ENCODE results near the gene EGFR. TPM values are rescaled to one million over a fixed set of nuclear protein-coding genes. Genes with fewer than 3 reads are reported as not detected.

The EGFR gene
- total and polyA plus RNA-seq, 2 experiments from 2014 or later: 21.6 to 51.0 TPM

DNA sequence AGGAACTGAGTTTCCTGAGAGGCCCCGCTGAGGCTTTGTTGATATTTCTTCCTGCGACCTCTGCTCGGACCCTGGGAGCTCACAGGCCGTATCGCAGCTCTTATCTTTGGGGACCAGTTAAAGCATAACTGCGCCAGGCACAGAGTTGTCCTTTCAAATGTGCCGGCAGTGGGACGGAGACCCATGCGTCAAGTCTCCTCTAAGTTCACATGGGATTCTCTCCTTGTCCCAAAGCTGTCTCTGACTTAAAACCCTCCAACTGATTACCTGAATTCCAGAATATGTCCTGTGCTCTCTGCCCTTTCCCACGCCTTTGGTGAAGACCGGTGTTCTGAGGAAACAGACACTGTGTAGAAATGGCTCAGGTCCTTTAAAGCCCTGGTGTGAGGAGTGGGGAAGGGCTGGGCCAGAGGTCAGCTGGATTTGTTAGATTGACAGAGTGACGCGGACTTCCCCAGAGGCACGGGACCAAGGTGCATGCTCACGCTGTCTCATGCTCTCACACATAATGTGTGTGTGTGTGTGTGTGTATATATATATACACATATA is 169.8 kb downstream of the EGFR start:
- Histone ChIP-seq H3K9me2 (replicated peaks; ENCODE audit: insufficient read depth) (no peaks in the 10 kb centered on the region), H3K27ac (peak overlapping the region; percentile 97), H3K79me2 (peaks cover 2% of the 10 kb centered on the region), H3K4me3 (no peak overlapping the region), H3K36me3 (replicated peaks; ENCODE audit: insufficient read depth, low read depth) (no peaks in the 10 kb centered on the region), H3K4me1 (ENCODE audit: insufficient read depth) (peaks cover 44% of the 10 kb centered on the region), H3K4me2 (peak overlapping the region; percentile 59), H3K27me3 (no peaks in the 10 kb centered on the region), H2AFZ (no peak overlapping the region), H4K20me1 (ENCODE audit: insufficient read depth, poor library complexity, severe bottlenecking) (no peaks in the 10 kb centered on the region), H3K9me3 (ENCODE audit: low read depth) (no peaks in the 10 kb centered on the region)
- DNase-seq (ENCODE audit: low spot score): peak; percentile 83
- TF ChIP-seq EZH2phosphoT487 (IDR thresholded peaks at IDR 0.05; ENCODE audit: low read depth, severe bottlenecking, unreplicated experiment): no peak
- TF ChIP-seq, protein P1, sequence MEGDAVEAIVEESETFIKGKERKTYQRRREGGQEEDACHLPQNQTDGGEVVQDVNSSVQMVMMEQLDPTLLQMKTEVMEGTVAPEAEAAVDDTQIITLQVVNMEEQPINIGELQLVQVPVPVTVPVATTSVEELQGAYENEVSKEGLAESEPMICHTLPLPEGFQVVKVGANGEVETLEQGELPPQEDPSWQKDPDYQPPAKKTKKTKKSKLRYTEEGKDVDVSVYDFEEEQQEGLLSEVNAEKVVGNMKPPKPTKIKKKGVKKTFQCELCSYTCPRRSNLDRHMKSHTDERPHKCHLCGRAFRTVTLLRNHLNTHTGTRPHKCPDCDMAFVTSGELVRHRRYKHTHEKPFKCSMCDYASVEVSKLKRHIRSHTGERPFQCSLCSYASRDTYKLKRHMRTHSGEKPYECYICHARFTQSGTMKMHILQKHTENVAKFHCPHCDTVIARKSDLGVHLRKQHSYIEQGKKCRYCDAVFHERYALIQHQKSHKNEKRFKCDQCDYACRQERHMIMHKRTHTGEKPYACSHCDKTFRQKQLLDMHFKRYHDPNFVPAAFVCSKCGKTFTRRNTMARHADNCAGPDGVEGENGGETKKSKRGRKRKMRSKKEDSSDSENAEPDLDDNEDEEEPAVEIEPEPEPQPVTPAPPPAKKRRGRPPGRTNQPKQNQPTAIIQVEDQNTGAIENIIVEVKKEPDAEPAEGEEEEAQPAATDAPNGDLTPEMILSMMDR (IDR thresholded peaks at IDR 0.05; ENCODE audit: poor library complexity): no peak
- no peak for TF ChIP-seq EZH2 (IDR thresholded peaks at IDR 0.05; ENCODE audit: borderline replicate concordance)
- 39% methylated on average over 15 of the region's 15 CpGs for WGBS (ENCODE audit: low lambda C conversion rate, missing lambda C conversion rate)

DNA sequence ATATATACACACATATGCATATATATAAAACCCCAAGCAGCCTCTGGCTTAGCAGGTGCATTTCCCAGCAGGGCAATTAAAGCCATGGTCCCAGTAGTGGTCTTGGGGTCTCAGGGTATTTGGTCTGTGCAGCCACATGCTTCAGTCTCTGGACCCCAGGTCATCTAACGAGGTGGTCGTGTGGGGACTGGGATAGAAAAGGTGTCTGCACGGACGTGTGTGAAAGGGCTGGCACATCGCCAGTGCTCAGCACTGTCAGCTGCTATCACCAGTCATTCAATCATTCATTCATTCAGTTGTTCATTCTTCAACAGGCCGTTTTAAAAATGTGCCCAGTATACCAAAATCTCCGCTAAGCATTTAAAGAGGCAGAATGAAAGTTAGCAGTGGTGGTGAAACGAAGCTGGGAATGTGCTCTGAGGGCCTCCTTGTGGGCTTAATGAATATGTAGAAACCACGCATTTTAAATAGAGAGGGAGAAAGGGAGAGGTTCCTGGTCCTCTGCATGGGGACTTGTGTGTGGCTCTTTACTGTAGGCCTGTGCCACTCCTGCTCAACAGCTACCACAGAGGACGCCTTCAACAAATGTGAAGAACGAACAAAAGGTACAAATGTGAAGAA is 170.4 kb downstream of the EGFR start:
- no peaks in the 10 kb centered on the region for H3K36me3 ChIP-seq (replicated peaks; ENCODE audit: insufficient read depth, low read depth)
- TF ChIP-seq, protein P1 (IDR thresholded peaks at IDR 0.05; ENCODE audit: poor library complexity): peak; percentile 25
- no peak for TF ChIP-seq EZH2 (IDR thresholded peaks at IDR 0.05; ENCODE audit: borderline replicate concordance)
- H3K4me1 ChIP-seq (ENCODE audit: insufficient read depth): peaks cover 45% of the 10 kb centered on the region
- DNase-seq (ENCODE audit: low spot score): peak; percentile 30
- H3K9me2 ChIP-seq (replicated peaks; ENCODE audit: insufficient read depth): no peaks in the 10 kb centered on the region
- H2AFZ ChIP-seq: no peak overlapping the region
- H4K20me1 ChIP-seq (ENCODE audit: insufficient read depth, poor library complexity, severe bottlenecking): no peaks in the 10 kb centered on the region
- WGBS (ENCODE audit: low lambda C conversion rate, missing lambda C conversion rate): 80% methylated on average over 11 of the region's 11 CpGs
- H3K9me3 ChIP-seq (ENCODE audit: low read depth): no peaks in the 10 kb centered on the region
- H3K27me3 ChIP-seq: no peaks in the 10 kb centered on the region
- H3K4me2 ChIP-seq: peak overlapping the region; percentile 59
- H3K27ac ChIP-seq: peak overlapping the region; percentile 97
- peaks cover 2% of the 10 kb centered on the region for H3K79me2 ChIP-seq
- H3K4me3 ChIP-seq: no peak overlapping the region

DNA sequence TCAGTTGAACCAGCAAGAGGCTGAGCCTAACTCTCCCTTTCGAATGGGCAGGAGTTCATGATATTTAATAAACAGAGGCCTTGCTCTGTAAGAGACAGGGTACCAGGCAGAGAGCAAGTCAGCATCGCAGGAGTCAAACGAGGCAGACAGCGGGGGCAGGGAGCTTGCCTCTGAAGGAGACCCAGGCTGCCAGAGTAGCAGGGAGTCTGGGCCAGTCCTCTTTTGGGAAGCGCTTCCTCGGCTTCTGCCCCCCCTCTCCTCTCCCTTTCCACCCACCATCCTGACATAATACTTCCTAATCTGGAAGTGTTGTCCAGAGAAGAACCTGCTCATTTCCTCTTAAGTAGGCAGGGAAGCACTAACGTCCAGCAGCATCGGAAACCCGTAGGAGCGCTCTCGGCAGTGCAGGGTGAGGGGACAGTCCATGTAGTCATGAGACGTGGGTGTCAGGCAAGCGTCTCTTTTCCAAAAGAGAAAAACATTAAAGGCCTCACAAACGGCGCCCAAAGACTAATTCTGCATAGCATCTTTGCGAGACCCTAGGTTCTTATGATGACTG is 171.1 kb downstream of the EGFR start:
- WGBS (ENCODE audit: low lambda C conversion rate, missing lambda C conversion rate): 86% methylated on average over 16 of the region's 16 CpGs
- H3K9me3 ChIP-seq (ENCODE audit: low read depth): no peaks in the 10 kb centered on the region
- H3K27me3 ChIP-seq: no peaks in the 10 kb centered on the region
- peaks cover 2% of the 10 kb centered on the region for H3K79me2 ChIP-seq
- H3K4me2 ChIP-seq: no peak overlapping the region
- peaks cover 45% of the 10 kb centered on the region for H3K4me1 ChIP-seq (ENCODE audit: insufficient read depth)
- no peak for DNase-seq (ENCODE audit: low spot score)
- no peaks in the 10 kb centered on the region for H3K36me3 ChIP-seq (replicated peaks; ENCODE audit: insufficient read depth, low read depth)
- peak overlapping the region; percentile 97 for H3K27ac ChIP-seq
- no peak for TF ChIP-seq EZH2phosphoT487 (IDR thresholded peaks at IDR 0.05; ENCODE audit: low read depth, severe bottlenecking, unreplicated experiment)
- TF ChIP-seq, protein P1 (IDR thresholded peaks at IDR 0.05; ENCODE audit: poor library complexity): no peak
- no peak for TF ChIP-seq EZH2 (IDR thresholded peaks at IDR 0.05; ENCODE audit: borderline replicate concordance)
- H4K20me1 ChIP-seq (ENCODE audit: insufficient read depth, poor library complexity, severe bottlenecking): no peaks in the 10 kb centered on the region
- H3K4me3 ChIP-seq: no peak overlapping the region
- no peak overlapping the region for H2AFZ ChIP-seq
- H3K9me2 ChIP-seq (replicated peaks; ENCODE audit: insufficient read depth): no peaks in the 10 kb centered on the region

All from hepatocyte (in vitro differentiated cells).